ENCODE data around the gene MCM3.

DNA sequence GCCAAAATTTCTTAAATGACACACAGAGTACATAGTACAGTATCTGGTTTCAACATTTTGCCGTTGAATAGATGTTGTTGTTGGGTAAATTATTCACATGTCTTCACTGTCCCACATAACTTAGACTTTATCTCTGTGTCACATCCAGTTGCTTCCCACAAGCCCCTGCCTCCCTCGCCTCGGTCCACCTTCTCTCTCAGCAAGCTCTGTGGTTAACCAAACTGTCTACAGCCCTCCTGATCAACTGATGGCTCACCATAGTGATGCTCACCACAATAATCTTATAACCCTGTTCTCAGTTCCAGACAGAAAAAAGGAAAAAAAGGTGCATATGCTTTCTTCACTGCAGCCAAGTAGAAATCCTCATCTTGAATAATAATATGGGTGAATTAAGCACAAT lies 63.2 kb downstream of the MCM3 start:
- TF ChIP-seq POLR2A (IDR thresholded peaks at IDR 0.05; ENCODE audit: low read depth, low read length) (no peak), FOS (IDR thresholded peaks at IDR 0.05; ENCODE audit: low read depth, low read length) (no peak), BHLHE40 (IDR thresholded peaks at IDR 0.05; ENCODE audit: low read depth, low read length) (no peak), RAD21 (IDR thresholded peaks at IDR 0.05; ENCODE audit: low read length) (no peak), CEBPB (IDR thresholded peaks at IDR 0.05; ENCODE audit: low read depth, low read length) (no peak), MAFK (IDR thresholded peaks at IDR 0.05; ENCODE audit: low read depth, low read length) (no peak), RCOR1 (IDR thresholded peaks at IDR 0.05; ENCODE audit: insufficient replicate concordance, low read length) (no peak)
- TF ChIP-seq, protein P1, sequence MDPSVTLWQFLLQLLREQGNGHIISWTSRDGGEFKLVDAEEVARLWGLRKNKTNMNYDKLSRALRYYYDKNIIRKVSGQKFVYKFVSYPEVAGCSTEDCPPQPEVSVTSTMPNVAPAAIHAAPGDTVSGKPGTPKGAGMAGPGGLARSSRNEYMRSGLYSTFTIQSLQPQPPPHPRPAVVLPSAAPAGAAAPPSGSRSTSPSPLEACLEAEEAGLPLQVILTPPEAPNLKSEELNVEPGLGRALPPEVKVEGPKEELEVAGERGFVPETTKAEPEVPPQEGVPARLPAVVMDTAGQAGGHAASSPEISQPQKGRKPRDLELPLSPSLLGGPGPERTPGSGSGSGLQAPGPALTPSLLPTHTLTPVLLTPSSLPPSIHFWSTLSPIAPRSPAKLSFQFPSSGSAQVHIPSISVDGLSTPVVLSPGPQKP (IDR thresholded peaks at IDR 0.05; ENCODE audit: borderline replicate concordance, low read depth, low read length): no peak
- TF ChIP-seq, protein P2, sequence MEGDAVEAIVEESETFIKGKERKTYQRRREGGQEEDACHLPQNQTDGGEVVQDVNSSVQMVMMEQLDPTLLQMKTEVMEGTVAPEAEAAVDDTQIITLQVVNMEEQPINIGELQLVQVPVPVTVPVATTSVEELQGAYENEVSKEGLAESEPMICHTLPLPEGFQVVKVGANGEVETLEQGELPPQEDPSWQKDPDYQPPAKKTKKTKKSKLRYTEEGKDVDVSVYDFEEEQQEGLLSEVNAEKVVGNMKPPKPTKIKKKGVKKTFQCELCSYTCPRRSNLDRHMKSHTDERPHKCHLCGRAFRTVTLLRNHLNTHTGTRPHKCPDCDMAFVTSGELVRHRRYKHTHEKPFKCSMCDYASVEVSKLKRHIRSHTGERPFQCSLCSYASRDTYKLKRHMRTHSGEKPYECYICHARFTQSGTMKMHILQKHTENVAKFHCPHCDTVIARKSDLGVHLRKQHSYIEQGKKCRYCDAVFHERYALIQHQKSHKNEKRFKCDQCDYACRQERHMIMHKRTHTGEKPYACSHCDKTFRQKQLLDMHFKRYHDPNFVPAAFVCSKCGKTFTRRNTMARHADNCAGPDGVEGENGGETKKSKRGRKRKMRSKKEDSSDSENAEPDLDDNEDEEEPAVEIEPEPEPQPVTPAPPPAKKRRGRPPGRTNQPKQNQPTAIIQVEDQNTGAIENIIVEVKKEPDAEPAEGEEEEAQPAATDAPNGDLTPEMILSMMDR (conservative IDR thresholded peaks at IDR 0.05; ENCODE audit: low read depth, low read length): no peak
- TF ChIP-seq, protein P3, sequence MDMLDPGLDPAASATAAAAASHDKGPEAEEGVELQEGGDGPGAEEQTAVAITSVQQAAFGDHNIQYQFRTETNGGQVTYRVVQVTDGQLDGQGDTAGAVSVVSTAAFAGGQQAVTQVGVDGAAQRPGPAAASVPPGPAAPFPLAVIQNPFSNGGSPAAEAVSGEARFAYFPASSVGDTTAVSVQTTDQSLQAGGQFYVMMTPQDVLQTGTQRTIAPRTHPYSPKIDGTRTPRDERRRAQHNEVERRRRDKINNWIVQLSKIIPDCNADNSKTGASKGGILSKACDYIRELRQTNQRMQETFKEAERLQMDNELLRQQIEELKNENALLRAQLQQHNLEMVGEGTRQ (IDR thresholded peaks at IDR 0.05; ENCODE audit: low read depth, low read length): no peak

All from IMR-90 (cell line).